HTR-8/SVneo (cell line): ENCODE data around the gene PKNOX2.

ENCODE experiments used
- DNase-seq: peaks from one replicate; pipeline ENCODE4 v3.0.0; 2011; ENCODE audit warnings: low spot score, mixed read lengths; ENCODE audit not compliant: insufficient read length
- FAIRE-seq: peaks from 2 replicates; lab custom pipeline; 2011; peaks lifted over from hg19 to GRCh38; lab: Jason Lieb, UNC

Gene PKNOX2

GRCh38 chr11:125416981-125417935, 252.7 kb downstream of the PKNOX2 start:
- DNase-seq (no peak), FAIRE-seq (no peak)

DNA sequence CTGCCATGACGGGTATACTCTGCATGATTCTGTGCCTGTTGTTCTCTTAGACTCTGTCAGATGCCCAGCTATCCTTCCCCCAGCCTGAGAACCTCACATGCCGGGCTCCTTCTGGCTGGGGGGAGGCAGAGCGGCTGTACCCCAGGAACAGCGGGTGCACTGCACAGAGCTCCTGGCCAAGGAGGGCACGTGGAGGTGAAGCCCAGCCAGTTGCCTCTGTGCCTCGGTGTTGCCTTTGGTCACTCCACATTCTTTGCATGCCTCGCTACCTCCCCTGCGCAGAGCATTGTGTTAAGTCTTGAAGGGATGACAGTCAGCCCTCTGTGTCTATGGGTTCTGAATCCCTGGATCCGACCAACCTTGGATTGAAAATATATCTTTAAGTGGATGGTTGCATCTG, 253.8 kb downstream of the PKNOX2 start:
- no peak for FAIRE-seq
- DNase-seq, result no peak

- no peak for FAIRE-seq
- DNase-seq, result no peak
Measured at GRCh38 chr11:125422681-125423080, 258.1 kb downstream of the PKNOX2 start.

DNA sequence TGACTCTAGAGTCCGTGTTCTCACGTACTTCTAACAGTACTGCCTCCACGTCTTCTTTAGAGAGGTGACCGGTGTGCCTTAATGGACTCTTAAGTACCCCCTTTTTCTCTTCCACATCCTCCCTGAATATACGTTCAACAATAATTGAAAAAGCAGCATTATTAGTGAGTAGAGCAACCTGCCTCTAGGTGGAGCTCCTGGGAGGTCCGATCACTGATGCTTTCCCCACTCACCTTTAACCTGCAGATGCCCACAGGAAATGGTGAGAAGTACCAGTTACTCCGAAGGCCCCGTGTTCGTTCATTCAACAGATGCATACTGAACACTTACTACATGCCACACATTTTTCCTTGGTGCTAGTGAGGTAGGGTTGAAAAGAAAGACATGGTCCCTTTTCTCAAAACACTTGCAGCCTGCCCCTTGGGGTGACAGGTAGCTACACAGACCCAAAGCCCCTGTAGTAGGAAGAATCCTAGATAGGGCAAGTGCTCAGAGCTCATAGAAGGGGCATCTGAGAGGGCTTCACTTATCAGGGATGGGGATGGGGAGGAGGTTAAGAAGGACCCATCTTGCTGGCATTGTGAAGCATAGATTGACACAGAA, 258.8 kb downstream of the PKNOX2 start:
- DNase-seq (no peak), FAIRE-seq (no peak)

DNA sequence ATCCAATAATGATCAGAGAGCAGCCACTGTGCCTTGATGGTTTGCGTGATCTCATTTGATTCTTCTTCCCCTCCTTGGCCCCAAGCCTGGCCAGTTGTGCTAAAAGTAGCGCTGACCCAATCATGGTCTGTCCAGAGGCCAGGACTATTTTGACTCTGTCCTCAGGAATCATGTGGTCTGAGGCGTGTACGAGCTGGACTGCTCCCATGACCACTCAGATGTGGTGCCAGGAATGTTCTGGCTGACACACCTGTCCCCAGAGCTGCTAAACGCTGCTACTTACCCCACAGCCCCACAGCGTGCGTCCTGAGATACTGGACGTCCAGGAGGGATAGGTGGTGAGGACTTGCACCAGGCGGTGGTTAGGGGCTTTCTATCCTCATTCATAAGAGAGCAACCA, 261.1 kb downstream of the PKNOX2 start:
- DNase-seq (no peak), FAIRE-seq (no peak)

- no peak for FAIRE-seq
Measured at GRCh38 chr11:125426818-125427528, 262.4 kb downstream of the PKNOX2 start.

GRCh38 chr11:125428486-125429173, 264.1 kb downstream of the PKNOX2 start:
- DNase-seq, result no peak
- no peak for FAIRE-seq

More at GRCh38 chr11:125426818-125427528, 262.4 kb downstream of the PKNOX2 start:
- DNase-seq, result no peak

GRCh38 chr11:125429174-125429707, 264.7 kb downstream of the PKNOX2 start:
- DNase-seq (peak; percentile 48), FAIRE-seq (no peak)

DNA sequence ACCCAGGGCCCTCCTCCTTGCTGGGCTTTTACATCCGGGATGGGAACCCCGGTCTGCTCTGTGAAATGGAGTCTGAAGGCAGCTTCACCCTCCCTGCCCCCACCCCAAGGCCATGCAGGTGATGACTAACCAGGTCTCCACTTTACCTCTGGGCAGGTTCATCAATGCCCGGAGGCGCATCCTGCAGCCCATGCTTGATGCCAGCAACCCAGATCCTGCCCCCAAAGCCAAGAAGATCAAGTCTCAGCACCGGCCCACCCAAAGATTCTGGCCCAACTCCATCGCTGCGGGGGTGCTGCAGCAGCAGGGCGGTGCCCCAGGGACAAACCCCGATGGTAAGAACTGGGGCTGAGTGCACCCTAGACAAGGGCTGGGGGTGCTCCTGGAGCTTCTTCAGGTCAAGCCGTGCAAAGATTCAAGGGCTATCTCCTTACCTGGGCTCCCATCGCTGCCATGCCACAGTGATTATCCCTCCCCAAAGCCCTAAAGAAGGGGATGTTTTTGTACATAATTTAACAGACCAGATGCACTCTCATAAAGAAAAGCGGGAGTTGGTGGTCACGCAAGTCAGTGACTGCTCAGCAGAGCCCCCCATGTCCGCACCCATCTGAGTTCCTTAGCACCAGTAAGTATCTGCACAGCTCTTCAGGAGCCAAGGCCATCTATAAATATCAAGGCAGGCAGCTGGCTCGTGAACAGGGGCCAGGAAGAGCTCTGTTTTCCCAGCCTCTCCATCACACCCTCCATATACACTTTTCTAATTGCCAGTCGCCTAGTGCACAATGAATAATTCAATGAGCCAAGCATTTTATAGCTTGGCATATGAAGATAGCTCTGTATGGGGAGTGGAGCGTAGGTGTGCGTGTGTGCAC, 265.5 kb downstream of the PKNOX2 start:
- DNase-seq, result no peak
- no peak for FAIRE-seq

DNA sequence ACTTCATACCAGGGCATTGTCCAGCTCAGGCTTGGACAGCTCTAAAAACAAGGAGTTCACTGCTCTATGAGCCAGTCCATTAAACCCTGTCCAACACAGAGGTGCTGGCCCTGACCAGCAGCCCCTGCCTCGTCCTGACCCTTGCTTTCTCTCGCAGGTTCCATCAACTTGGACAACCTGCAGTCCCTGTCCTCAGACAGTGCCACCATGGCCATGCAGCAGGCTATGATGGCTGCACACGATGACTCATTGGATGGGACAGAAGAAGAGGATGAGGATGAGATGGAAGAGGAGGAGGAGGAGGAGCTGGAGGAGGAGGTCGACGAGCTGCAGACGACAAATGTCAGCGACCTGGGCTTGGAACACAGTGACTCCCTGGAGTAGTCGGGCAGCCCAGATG, 266.5 kb downstream of the PKNOX2 start:
- no peak for DNase-seq
- no peak for FAIRE-seq

DNA sequence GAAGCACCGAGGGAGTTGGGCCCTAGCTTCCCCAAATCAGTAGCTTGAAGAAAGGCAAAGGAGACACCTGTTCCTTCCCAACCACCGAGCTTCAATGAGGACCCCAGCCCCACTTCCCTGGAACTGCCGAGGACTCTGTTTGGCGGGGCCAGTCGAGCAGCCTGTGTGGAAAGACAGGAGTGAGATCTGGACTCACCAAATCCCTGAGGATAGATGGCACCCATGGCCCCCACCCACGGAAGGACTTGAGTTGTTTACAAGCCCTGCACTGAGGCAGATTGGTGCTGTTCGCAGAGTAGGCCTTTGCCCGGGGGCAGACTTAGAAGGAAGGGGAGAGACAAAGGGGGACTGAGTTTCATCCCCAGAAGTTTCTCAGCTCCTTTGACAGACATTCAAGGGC, 266.9 kb downstream of the PKNOX2 start:
- DNase-seq (no peak), FAIRE-seq (no peak)

DNA sequence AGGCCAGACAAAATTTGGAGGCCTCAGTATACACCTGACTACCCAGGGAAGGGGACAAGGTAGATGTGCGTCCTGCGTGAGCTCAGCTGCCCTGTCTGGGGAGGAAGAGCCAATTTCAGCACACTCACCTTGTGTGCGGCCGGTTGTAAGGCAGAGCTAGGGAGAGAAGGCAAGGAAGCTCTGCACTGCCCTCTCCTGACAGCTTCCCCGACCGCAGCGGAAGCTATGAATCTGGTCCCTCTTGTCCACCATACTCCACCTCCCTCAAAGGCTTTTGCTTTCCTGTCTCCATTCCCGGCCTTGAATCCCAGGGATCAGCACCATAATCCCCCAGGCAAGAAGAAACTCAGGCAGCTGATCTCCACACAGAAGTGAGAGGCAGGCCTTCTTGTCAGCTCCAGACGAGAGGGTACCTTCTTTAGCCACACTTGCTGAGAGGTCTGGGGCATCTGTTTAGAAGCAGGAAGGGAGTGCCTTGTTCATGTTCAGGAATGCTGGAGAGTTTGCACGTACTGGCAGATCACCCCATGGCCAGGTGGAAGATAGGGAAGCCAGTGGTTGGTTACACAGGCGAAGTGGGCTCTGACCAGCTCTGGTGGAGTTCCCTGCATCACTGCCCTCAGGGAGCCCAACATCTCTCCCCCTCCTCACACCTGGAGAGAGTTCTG, 269.0 kb downstream of the PKNOX2 start:
- DNase-seq (peak; percentile 49), FAIRE-seq (no peak)

DNA sequence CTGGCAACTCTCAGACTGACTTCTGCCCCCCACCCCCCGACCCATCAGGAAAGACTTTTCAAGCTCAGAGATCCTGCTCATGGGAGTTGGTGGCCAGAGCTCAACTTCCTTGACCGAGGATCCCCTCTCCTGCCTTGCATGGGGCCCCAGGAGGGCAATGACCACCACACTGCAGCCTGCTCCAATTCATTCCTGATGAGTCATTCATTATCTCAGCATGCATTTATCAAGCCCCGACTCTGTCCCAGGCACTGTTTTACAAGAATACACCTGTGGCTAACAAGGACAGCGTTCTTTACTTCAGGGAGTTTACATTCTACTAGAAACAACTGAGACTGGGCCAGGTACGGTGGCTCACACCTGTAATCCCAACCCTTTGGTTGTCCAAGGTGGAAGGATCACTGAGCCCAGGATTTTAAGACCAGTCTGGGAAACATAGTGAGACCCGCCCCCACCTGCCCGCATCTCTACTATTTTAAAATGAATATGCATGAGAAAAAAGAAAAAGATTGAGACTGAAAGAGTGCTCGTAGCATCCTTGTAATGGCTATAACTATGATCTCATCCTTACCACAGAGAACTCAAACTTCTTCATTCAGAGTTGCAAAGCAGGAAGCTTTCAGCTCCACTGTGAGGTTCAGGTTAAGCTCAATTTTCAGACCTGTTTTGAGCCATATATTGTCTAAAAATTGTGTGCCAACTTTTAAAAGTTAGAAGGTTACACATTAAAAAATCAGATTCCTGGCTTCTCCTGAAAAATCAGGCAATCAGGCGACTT, 271.1 kb downstream of the PKNOX2 start:
- FAIRE-seq (no peak), DNase-seq (no peak)

DNA sequence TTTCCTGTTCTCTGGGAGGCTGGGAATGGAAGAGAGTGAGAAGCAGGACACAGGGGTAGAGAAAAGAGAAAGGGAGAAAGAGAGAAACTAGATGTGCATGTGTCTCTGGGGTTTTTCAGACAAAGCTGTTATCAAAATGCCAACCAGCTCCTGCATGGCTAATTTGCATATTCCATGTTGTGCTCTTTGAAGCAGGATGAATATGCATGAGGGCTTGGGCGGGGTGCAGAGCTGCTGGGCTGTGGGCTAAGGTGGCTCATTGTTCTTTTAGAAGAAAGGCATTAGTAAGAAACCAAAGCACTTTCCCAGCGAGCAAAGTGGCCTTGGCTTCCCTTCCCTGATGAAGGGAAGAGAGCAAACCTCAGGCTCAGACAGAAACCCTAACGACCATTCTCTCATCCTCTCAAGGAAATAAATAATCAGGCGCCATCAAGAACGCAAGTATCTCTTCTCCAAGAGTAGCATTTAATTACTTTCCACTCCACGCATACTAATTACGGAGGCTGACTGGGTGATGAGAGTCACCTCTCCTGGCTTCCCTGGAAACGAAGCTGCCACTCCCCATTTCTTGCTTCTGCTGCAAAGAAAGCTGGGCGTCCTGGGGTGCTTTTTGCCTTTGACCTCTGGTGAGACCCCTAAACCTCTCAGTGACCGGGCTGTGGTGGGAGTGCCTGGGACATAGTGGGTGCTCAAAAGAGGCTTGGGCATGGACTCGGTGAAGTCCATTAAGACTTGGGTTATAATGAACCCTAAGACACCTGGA, 277.3 kb downstream of the PKNOX2 start:
- FAIRE-seq, result no peak
- no peak for DNase-seq

DNA sequence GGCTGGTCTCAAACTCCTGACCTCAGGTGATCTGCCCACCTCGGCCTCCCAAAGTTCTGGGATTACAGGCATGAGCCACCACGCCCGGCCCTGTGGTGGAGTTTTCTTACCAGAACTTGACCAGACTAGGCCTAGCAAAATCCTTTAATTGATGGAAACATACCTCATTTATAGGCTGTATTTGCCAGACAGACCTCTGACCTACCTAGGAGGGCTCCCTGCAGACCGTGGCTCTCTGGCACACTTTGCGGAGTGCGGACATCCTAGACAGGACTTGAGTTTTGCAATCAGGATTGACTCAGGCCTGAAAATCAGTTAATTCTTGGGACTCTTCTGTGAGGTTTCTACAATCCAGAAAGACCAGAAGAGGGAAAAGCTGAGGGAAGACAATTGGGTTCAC, 278.4 kb downstream of the PKNOX2 start:
- no peak for FAIRE-seq
- no peak for DNase-seq

DNA sequence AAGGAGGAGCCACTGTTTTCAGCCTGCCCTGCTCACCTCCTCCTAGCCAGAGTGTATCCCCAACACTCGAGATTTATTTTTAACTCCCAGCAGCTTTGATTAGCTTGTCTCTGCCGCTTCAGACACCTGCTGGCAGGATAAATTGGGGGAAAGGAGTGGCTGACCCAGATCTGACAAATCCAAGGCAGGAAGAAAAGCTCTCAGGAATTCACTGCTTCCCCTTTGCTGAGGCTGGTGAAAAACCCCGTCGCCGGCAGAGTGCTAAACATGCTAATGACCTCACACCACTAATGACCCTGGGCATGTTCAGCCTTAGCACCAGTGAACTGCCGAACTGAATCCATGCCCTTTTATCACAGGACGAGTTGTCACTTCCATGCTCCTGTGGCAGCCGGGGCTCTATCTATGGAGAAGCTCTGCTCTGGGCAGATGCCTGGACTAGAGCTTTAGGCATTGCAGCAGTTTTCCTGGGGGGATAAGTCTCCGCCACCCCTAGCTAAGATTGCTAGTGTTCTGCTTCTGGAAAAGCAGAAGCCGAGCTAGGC, 279.3 kb downstream of the PKNOX2 start:
- no peak for FAIRE-seq
- no peak for DNase-seq

DNA sequence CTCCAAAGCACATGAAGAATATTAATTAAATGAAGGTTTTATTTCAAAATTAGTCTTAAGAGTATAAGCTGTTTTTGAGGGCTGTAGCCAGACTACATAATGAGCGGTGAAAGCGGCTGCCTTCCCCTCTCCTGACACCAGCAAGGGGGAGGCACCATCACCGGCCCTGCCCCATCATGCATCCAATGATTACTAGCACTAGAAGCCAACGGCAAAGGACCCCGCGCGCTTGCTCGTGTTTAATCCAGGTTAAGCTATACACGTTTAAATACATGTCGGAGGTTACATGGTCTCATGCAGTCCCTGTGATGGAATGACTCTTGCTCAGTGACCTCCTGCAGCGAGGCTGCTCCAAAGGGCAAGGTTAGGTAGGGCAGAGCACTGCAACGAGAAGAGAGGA, 281.2 kb downstream of the PKNOX2 start:
- no peak for FAIRE-seq
- no peak for DNase-seq
